Retina (tissue), 1 donor: ENCODE data around the gene PDE10A.

ENCODE experiments used
- DNase-seq: peaks from one replicate; pipeline ENCODE4 v3.0.0-alpha.2; 2016

Gene PDE10A

DNA sequence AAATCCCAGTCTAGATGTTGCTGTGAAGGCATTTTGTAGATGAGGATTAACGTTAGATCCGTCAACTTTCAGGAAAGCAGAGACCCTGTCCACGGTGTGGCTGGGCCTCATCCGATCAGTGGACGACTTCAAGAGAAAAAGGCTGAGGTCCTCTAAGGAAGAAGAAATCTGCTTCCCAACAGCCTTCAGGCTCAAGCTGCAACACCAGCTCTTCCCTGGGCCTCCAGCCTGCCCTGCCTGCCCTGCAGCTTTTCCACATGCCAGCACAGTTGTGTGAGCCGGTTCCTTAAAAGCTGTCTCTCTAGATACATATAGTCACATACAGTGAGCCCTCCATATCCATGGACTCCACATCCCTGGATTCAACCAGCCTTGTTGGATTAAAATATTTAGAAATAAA, 14.1 kb upstream of the PDE10A start:
- no peak for DNase-seq

DNA sequence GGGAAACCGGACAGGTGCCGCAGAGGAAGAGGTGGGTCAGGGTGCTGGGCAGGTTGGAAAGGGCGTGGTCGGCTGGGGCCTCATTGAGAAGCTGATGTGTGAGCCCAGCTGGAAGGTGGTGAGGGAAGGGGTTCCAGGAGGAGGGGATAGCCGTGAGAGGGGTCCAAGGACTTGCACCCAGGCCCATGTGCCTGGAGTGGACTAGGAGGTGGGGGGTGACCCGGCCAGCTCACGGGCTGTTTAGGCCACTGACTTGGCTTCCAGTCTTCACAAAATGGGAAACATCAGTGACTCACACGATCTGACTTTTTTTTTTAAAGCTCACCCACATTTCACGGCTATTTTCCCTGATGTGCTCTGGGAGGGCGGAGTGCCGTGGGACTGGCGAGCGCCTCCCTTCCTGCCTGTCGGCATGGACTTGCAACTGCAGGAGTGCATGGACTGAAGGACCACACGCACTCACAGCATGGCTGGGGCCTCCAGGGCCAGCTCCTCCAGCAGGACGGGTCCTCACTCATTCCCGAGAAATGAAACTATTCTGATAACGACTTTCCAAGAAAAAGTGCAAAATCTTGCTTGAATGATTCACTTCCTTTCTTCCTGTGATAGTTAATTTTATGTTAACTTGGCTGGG, 13.5 kb upstream of the PDE10A start:
- DNase-seq = no peak

DNA sequence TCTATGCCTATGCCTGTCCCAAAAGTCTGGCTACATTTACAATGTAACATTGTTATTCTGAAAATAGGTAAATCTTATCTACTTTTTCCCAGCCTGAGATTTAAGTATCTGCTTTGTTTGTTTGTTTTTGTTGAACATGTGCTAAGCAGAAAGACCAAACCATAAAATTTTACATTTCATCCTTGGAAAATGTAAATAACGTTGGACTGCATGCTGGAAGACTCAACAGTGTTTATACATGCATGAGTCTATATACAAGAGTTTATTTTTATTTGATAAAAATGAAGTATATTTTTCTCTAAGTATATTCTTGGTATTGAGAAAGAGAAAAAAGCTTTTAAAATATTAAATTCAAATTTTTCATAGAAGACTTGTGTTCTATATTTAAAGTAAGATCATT, 12.1 kb upstream of the PDE10A start:
- no peak for DNase-seq

DNA sequence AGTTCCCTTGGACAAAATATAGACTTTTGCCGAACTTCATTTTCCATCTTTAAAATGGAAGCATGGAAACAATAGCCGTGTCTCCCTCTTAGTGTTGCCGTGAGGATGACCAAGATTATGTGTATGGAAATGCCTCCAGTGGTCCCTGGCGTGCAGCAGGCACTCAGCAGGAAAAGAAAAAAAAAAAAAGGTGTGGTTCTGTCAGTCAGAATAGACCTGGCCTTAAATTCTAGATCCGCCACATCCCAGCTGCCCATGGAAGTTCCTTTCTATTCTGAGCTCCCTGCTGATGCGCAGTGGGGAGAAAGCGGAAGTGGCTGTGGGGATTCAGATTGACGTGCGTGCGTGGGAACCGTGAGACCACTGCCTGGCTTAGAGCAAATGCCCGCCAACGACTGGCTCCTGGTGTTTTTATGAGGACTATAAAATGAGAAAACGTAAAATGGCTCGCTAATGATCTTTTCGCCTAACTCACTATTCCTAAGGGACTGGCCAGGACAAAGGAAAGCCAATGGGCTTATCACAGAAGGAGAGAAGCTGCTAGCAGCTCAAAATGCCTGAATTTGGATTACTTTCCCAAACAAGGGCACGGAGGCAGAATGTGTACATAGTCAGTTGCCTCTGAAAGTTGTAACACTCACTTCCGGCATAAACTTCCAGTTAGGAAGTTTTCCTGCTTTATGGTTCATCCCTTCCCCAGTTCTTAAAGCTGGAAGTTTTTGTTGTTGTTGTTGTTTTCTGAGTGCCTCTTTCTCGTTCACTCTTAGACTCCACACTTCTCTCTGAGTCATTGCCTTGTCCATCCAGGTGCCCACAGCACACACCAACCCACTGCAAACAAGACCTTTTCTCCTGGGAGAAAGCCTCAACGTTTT, 11.4 kb upstream of the PDE10A start:
- DNase-seq = no peak

DNA sequence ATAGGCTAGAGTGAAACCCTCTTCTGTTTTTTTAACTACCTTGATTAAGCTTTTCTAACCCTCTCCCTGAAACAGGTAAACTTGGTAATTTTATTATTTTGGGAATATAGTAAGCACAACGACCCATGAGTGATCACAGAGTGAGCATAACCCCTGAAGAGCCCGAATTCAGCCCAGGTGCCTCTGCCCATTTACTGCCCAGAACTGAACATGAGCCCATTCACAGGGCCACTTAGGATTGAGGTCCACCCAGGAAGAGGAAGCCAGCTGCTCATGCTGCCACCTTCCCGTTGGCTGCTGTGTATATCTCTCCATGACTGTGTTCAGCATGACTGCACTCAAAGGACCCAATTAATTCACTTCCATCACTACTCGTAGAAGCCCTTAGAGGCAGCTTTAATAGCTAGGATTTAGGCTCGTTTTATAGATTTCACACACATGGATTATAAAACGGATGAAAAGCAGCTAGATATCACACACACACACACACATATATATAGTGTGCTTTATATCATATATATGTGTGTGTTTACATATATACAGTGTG, 8.3 kb upstream of the PDE10A start:
- DNase-seq = no peak

DNA sequence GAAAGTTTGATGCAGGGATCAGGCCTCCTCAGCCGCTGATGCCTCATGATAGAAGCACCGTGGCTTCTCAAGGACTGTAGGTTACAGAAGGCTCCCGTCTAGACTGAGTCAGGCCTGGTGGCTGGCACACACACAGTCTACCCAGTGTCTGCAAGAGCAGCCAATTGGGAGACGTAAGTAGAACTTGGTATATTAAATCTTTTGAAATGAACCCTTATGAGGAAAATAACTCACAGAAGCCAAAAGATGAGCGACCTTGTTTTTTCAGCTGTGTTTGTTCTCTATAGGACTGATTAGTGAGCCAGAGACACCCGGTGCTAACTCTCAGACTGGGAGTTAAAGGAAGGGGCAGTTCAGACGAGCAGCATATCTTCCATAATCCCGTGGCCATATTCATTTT, 5.9 kb upstream of the PDE10A start:
- no peak for DNase-seq

DNA sequence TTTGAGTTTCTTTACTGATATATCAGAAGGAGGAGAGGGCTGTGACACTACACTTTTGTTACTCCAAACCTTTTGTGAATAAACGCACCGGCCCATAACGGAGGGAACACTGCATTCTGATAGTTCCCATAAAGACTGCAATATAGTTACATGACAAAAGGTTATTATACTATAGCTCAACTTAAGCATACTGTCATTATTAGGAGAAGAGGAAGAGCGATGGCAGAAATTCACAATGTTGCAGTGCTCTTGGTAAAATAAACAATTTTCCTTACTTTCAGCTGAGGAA, 2.3 kb upstream of the PDE10A start:
- DNase-seq = no peak

DNA sequence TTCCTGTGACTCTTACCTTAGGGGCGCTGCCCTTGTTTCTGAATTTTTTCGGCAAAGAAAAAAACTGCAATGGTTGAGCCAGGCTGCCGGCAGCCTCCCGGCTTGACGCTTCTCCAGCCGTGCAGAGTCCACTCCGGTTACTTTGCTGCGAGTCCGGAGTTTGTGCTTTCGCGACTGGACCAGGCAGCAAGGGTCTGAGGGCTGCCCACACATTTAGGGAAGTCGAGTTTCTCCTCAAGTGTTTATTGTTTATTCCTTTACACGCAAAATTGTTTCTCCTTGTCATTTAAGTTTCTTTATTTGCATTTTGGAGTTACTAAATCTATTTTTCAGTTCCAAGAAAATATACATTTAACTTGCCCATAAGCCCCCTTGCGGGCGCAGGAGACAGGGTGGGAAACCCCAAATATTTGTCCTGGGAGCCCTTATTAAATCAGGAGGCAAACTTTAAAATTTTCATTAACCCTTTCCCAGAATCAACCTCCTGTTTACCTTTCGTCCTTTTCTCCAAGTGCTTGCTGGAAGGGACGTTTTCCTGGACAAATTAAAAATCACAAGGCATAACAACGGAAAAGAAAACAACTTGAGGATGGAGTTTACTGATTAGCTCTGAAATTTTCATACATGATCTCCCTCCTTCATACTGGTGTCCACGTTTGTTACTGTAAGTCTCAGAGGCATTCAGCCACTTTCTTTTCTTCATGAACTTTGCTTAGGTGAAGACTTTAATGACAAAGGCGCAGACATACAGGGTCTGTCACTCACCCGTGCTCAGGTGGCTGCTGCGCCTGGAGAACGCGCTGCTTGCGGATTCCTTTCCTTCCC, 1.7 kb upstream of the PDE10A start:
- peak; percentile 63 for DNase-seq

DNA sequence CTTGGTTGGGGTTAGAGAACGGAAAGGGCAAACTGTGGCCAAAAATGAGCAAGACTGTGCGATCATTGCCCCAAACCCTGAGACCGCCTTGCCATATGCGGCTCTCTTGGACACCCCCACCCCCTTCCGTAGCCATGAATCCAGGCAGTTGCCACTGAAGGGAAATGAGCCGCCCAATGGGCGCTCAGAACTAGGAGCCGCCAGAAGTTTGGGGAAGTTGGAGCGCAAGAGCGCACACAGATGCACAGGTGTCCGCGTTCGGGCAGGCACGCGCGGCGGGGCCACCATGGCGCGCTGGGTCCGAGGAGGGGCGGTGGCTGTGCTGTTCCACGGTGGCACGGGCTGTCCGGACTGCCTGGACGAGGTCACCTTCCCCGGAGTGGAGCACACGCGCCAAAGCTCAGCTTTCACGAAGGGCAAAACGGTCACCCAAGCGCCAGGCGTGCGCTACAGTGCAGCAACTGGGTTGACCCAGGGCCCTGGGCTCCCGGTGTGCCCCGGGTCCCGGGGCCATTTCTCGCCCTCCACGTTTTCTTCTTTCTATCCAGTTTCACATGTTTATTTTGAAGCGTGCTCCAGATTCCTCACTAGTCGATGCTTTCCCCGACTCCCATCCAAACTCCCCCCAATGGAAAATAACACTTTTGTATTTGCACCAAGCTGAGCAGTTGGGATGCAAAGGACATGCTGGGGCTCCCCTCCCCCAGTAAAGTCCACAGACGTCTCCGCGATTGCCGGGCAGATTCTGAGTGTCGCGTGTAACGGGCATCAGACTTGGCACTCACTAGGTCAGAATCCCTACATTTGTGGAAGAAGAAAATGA, 906 bp upstream of the PDE10A start:
- peak; percentile 76 for DNase-seq

DNA sequence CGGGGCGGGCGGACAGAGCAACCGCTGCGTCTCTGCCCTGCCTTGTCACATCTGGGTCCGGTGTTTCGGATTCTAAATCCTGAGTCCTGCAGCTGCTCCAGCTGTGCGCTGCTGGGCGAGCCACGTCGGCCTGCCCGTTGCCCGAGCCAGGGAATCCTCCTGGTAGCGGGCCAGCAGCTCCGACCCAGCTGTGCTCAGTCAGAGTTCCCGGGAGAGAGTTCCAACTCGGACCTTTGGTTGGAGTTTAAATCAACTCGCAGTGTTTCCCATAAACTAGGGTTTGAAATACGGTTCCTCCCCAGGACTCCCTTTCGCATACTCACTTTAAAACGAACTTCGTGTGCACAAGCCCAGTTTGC, 315 bp upstream of the PDE10A start:
- no peak for DNase-seq

DNA sequence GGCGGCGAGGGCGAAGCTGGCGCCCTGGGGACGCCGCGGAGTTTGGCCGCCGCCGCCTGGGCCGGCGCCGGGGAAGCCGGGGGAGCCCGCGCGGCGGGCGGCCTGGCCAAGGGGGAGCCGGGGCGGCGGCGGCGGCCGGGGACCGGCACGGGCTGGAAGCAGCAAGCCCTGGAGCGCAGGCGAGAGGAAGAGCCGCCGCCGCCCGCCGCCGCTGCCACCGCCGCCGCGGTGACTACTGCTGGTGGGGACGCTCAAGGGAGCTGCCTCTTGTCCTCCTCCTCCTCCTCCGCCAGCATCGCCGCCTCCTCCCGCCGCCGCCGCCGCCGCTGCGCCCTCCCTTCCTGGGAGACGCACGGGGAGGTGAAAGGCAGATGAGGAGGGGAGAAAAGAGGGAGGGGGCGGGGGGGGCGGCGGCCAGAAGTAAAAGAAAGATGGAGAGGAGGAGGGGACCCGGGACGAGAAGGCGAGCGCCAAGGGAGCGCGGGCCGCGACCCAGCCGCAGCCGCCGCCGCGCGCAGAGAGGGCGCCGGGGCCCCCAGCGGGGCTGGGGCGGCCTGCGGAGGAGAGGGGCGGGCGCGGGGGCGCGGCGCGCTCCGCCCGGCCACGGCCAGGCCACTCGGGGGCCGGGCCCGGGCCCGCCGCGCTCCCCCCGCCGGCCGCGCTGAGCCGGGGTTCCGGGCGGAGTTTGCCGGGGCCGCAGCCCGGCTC, 846 bp downstream of the PDE10A start:
- peak; percentile 65 for DNase-seq

DNA sequence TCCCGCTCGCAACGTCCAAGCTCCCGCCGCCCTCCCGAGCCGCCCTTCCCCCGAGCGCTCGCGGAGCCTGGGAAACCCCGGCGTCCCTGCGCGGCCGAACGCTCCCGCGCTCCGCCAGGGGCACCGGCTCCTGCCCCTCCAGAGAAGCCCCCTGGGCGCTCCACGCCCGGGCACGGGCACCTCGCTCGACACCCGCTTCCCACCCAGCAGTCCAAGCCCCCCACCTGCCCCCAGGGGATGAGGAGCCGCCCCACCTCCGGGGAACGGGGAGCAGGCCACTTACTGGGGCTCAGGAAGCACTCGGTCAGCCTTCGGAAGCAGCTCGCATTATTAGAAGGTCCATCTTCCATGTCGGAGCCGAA, 1.4 kb downstream of the PDE10A start:
- no peak for DNase-seq

DNA sequence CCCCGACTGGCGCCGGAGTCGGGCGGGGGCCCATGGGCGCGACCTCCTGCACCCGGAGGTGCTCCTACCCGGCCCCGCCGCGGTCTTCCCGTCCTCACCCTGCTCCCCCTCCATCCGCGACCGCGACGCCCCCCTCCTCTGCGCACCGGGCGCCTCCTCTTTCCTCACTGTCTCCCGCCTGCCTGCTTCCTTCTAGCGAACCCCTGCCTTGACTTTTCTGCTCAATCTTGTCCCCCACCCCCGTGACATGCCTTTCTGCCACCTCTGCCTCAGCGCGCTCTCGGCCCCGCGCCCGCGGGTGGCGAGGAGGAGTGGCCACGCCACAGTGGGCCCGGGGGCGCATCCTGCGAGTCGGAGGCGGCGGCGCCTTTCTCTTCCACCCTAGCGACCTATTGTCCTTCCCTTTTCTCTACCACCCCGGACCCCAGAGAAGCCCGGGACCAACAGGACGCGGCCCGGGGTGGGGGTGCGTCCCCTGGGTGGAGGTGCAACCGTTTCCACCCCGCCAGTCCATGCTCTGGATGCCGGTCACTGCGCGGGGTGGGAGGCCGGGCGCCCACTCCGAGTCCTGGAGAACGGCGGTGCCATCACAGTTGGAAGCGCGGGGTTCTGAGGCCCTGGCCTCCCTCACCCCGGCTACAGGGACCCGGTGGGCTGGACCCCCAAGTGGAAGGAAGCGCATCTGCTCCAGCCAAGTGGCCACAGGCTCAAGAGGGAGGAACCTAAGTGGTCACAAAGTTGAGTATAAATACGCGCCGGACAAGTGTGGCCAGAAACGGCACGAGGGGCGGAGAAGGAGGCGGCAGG, 2.0 kb downstream of the PDE10A start:
- DNase-seq = peak; percentile 88

DNA sequence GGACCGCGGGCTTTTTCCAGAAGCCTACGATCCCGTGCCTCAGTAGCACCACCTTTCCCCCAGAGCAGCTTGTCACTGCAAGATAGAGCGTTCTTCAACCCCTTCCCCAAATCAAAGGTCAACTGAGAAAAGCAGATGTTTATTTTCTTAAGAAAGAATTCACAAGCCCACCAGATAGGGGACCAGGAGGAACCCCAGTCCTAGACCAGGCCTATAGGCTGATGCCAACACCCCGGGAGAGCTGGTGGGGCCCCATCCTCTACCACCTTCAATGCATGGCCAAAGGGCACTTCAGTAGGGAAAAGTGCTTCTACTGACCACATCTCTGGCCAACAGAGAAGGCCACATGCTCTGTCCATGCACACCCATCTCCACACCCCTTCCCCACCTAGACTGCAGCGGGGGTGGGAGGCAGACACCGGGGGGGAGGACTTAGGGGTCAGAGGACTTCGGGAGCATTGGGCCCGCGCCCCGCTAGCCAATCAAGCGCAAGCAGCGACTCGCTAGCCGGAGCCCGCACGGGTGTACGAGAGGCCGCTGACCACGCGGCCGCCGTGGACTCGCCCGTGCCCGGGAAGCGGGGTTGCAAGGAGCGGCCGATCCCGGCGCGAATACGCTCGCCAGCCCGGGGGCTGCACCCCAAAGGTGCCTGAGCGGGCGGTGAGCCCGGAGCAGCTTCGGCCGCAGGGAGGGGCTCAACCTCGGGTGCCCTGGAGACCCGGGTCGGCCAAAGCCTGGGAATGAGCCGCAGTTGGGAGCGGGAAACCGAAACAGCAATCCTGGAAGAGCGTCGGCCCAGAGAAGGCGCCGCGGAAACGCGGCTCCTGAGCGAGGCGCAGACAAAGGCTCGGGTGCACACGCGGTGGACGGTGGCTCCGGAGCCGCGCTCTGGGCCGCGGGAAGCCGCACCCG, 2.8 kb downstream of the PDE10A start:
- DNase-seq = peak; percentile 90

DNA sequence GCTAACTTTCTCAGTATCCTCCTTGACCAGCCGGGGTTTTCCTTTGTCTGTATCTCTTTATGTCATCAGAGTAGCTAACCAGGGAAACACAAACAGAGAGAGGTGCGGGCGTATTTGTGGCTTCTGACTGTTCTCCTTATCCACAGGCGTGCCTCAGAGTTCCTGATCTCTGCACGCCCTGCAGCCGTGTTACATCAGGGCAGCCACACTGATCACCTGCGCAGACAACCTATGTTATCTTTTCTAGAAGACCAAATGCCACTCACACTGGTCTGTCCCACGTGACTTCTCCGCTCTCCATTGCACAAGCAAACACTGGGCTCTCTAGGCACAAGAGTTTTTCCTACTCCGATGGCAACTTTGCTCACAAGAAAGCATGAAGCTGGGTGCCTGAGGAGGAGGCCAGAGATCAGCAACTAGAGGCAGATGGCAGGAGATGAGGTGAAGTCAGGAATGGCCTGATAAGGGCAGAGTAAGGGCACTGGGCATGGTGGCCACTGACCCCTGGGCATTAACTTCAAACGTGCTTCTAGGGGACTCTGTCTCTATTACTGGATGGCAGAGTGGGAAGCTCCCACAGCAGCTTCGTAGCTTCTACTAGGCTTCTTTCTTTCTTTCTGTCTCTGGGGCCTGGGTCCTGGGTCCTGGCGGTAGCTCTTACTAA, 4.5 kb downstream of the PDE10A start:
- no peak for DNase-seq

DNA sequence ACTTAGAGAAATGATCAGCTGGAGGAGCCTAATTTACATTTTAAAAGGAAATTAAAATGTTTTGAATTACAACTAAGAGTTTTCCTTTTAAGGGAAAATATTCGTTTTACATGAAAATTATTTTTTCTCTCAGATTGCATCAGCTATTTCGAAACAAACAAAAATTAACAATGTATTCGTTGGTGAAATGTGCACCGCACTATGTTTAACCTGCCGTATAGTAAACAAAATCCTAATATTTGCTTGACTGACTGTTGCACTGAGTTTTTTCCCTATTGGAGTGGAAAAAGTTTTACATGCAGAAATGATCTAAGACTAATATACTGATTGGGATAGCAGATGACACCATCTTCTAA, 5.7 kb downstream of the PDE10A start:
- DNase-seq = no peak

DNA sequence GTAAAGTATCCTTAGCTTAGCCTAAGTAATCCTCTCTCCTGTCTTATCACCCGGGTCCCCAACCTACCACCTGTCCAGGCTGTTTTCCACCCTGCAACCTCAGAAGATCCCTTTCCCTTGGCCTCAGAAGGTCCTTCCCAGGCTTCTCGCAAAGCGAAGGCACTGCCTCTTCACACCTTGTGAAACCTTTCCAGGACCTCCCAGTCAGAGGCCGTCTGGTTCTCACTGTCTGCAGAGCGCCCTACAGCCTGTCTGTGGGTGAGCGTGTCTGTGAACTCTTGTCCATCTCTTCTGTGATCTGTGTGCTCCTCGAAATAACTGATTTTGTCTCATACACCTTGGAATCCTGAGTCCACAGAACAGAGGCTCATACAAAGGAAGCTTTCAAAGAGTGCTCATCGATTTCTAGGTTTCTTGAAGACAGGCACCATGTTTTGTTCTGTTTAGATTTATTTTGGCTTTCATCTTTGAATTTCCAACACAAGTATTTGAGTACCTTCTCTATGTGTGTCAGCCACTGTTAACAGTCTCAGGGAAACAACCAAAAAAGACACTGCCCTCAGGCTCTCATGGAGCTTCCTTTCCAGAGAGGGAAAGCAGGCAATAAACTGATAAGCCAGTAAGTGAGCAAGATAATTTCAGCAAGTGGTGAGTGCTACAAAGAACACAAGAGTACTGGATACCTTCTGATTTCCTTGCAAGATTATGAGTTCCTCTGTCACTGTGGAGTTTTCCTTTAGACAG, 6.3 kb downstream of the PDE10A start:
- DNase-seq = no peak

DNA sequence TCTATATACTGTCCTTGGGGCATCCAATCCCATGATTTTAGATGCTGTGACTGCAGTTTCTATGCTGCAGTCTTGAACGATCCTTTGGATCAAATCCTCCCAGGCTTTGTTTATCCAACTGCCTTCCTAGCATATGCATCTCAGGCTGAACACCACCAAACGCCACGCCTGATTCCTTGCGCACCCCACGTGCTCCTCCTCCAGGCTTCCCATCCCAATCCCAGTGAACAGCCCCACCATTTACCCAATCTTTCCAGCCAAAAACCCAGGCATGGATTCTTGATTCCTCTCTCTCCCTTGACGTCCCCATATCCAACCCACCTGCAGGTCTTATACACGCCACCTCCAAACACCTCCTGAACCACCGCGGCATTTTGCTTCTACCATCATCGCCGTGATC, 7.8 kb downstream of the PDE10A start:
- DNase-seq = no peak

DNA sequence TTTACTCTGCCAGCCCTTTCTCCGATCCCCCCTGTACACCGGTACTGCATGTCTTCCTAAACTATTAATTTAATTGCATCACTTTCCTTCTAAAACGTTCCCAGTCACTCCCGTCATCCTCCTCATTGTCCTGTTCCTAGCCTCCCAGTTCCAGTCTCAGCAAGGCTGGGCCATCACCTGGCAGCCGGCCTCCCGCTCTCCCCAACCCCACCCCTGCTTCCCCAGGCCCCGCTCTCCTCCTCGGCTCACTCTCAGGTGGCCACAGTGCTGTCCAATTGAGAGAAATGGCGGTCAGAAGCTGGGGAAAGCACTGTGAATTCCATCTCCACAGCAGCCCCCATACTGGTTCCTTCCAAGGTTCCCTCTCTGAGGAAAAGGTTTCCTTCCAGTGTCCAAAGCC, 8.9 kb downstream of the PDE10A start:
- DNase-seq = no peak
